OCI-LY7 (cell line): Measurements from ENCODE around the gene SPACA4. TPM values are rescaled to one million over a fixed set of nuclear protein-coding genes. Genes with fewer than 3 reads are reported as not detected.

Experiments used
- BruUV-seq: library from RNA; stranded (reverse); fragments of 400-500 nt; replicated peaks from 2 replicates; lab custom pipeline; 2021; lab: Mats Ljungman, UMichigan
- CTCF ChIA-PET: fragments of 300-600 bp; sonication (Branson Sonifier 250); formaldehyde crosslinking; loops from one replicate; lab custom pipeline; 2022; ENCODE audit warnings: antibody characterized with exemption; ENCODE audit not compliant: unreplicated experiment; lab: Charles Lee
- POLR2A ChIA-PET: fragments of 300-600 bp; sonication (Branson Sonifier 250); formaldehyde crosslinking; loops from one replicate; lab custom pipeline; 2022; ENCODE audit warnings: antibody characterized with exemption; lab: Charles Lee
- DNase-seq: peaks from one replicate; pipeline ENCODE4 v3.0.0-alpha.2; 2015; ENCODE audit warnings: low spot score
- H2AFZ ChIP-seq: fragments of 200-600 bp; sonication (generic), shearing (Covaris generic); 2 replicates; pipeline ENCODE4 v1.6.1; 2014; ENCODE audit warnings: mild to moderate bottlenecking, antibody characterized with exemption, low read length, moderate library complexity
- H3K27ac ChIP-seq: fragments of 200-600 bp; sonication (generic); 2 replicates; pipeline ENCODE4 v1.5.1; 2014; ENCODE audit warnings: mixed run types, low read depth, mild to moderate bottlenecking, moderate library complexity, low read length, inconsistent platforms; ENCODE audit not compliant: poor library complexity, severe bottlenecking
- H3K36me3 ChIP-seq: fragments of 200-600 bp; sonication (generic); 2 replicates; pipeline ENCODE4 v1.6.1; 2014; ENCODE audit warnings: mild to moderate bottlenecking, antibody characterized with exemption, low read length, moderate library complexity, mixed read lengths; ENCODE audit not compliant: insufficient read depth
- H3K4me1 ChIP-seq: fragments of 200-600 bp; sonication (generic); 2 replicates; pipeline ENCODE4 v1.5.1; 2014; ENCODE audit warnings: mild to moderate bottlenecking, low read length; ENCODE audit not compliant: insufficient read depth, poor library complexity, severe bottlenecking
- H3K4me2 ChIP-seq: fragments of 200-600 bp; sonication (generic); 2 replicates; pipeline ENCODE4 v1.6.1; 2014; ENCODE audit warnings: mild to moderate bottlenecking, low read length
- H3K4me3 ChIP-seq: fragments of 200-600 bp; sonication (generic); 2 replicates; pipeline ENCODE4 v1.5.1; 2014; ENCODE audit warnings: mild to moderate bottlenecking, low read depth, low read length; ENCODE audit not compliant: poor library complexity, severe bottlenecking
- H3K79me2 ChIP-seq: fragments of 200-600 bp; sonication (generic); 2 replicates; pipeline ENCODE4 v1.6.1; 2016; ENCODE audit warnings: low read depth, mild to moderate bottlenecking, low read length, moderate library complexity, mixed read lengths; ENCODE audit not compliant: insufficient read depth
- H3K9me2 ChIP-seq: fragments of 200-600 bp; sonication (generic); 2 replicates; pipeline ENCODE4 v1.6.1; 2016; ENCODE audit warnings: mild to moderate bottlenecking, low read length, mixed read lengths; ENCODE audit not compliant: insufficient read depth
- H3K9me3 ChIP-seq: fragments of 200-600 bp; sonication (generic); 2 replicates; pipeline ENCODE4 v1.6.1; 2014; ENCODE audit warnings: mild to moderate bottlenecking, mixed run types, low read length, mixed read lengths
- H4K20me1 ChIP-seq: fragments of 200-600 bp; sonication (generic); 2 replicates; pipeline ENCODE4 v1.6.1; 2014; ENCODE audit warnings: mild to moderate bottlenecking, antibody characterized with exemption, low read length, moderate library complexity, mixed read lengths; ENCODE audit not compliant: insufficient read depth
- EZH2phosphoT487 ChIP-seq: fragments of 200-600 bp; sonication (generic); IDR thresholded peaks from 2 replicates; pipeline ENCODE4 v1.6.1; 2018; ENCODE audit warnings: low read depth, borderline replicate concordance, mild to moderate bottlenecking, mixed run types, antibody characterized with exemption, low read length, moderate library complexity, mixed read lengths
- intact Hi-C: fragments of 100-400 bp; cut with micrococcal nuclease; formaldehyde crosslinking; loops from one replicate; pipeline ENCODE4 v1.10.0; 2022; ENCODE audit not compliant: unreplicated experiment
- total RNA-seq, 2 experiments: library from RNA; depleted of rRNA in 1 of 2; stranded (reverse); fragments of >200 nt in 1 of 2; shearing (Covaris generic) in 1 of 2; gene quantifications; 2 replicates each; pipeline ENCODE4 v1.2.3, GENCODE V29; 2014 to 2022
- TF ChIP-seq, protein P1 (sequence below): fragments of 200-600 bp; sonication (generic); conservative IDR thresholded peaks from 2 replicates; pipeline ENCODE4 v1.5.1; 2014; ENCODE audit warnings: mild to moderate bottlenecking, antibody characterized with exemption, low read length, moderate library complexity, mixed read lengths

Gene SPACA4
- total RNA-seq, 2 experiments from 2014 or later, result not detected

- no peak overlapping the region for H3K4me3 ChIP-seq
- no peak overlapping the region for H2AFZ ChIP-seq
- H3K9me2 ChIP-seq, result no peaks in the 10 kb centered on the region
- H3K36me3 ChIP-seq, result no peaks in the 10 kb centered on the region
- intact Hi-C loops, result no loop called here
- no peaks in the 10 kb centered on the region for H3K4me1 ChIP-seq
- no peak for TF ChIP-seq EZH2phosphoT487
- TF ChIP-seq, protein P1, sequence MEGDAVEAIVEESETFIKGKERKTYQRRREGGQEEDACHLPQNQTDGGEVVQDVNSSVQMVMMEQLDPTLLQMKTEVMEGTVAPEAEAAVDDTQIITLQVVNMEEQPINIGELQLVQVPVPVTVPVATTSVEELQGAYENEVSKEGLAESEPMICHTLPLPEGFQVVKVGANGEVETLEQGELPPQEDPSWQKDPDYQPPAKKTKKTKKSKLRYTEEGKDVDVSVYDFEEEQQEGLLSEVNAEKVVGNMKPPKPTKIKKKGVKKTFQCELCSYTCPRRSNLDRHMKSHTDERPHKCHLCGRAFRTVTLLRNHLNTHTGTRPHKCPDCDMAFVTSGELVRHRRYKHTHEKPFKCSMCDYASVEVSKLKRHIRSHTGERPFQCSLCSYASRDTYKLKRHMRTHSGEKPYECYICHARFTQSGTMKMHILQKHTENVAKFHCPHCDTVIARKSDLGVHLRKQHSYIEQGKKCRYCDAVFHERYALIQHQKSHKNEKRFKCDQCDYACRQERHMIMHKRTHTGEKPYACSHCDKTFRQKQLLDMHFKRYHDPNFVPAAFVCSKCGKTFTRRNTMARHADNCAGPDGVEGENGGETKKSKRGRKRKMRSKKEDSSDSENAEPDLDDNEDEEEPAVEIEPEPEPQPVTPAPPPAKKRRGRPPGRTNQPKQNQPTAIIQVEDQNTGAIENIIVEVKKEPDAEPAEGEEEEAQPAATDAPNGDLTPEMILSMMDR, result no peak
- H3K9me3 ChIP-seq, result no peaks in the 10 kb centered on the region
- no TSS peak for BruUV-seq
- no peak overlapping the region for H3K4me2 ChIP-seq
- POLR2A ChIA-PET, result interaction anchor here (0.7 kb wide), 1 partner anchor 26 kb away, joined by 5 read pairs; no protein-coding TSS in a partner anchor
- H3K79me2 ChIP-seq, result no peaks in the 10 kb centered on the region
- no peak for DNase-seq
- CTCF ChIA-PET, result no interaction called here
- H4K20me1 ChIP-seq, result no peaks in the 10 kb centered on the region
- no peak overlapping the region for H3K27ac ChIP-seq
These were observed 48.4 kb upstream of the SPACA4 start for GRCh38 chr19:48558018-48558684.

GRCh38 chr19:48560095-48560530 is 46.4 kb upstream of the SPACA4 start:
- no peak overlapping the region for H3K4me2 ChIP-seq
- no peak overlapping the region for H3K4me3 ChIP-seq
- peak; percentile 16 for DNase-seq
- ChIA-PET POLR2A (interaction anchor here (0.6 kb wide), 1 partner anchor 19 kb away, joined by 4 read pairs; no protein-coding TSS in a partner anchor), CTCF (no interaction called here)
- H3K79me2 ChIP-seq, result no peaks in the 10 kb centered on the region
- no peak overlapping the region for H2AFZ ChIP-seq
- no TSS peak for BruUV-seq
- TF ChIP-seq, protein P1, result peak; percentile 50
- TF ChIP-seq EZH2phosphoT487, result no peak
- no peaks in the 10 kb centered on the region for H3K9me3 ChIP-seq
- no peaks in the 10 kb centered on the region for H4K20me1 ChIP-seq
- H3K9me2 ChIP-seq, result no peaks in the 10 kb centered on the region
- no peaks in the 10 kb centered on the region for H3K36me3 ChIP-seq
- intact Hi-C loops, result no loop called here
- H3K4me1 ChIP-seq, result no peaks in the 10 kb centered on the region
- no peak overlapping the region for H3K27ac ChIP-seq

GRCh38 chr19:48561412-48561811 is 45.1 kb upstream of the SPACA4 start:
- Histone ChIP-seq H3K4me3 (no peak overlapping the region), H3K79me2 (no peaks in the 10 kb centered on the region), H3K4me2 (no peak overlapping the region), H3K9me2 (no peaks in the 10 kb centered on the region), H3K4me1 (no peaks in the 10 kb centered on the region), H2AFZ (no peak overlapping the region), H3K9me3 (no peaks in the 10 kb centered on the region), H3K36me3 (no peaks in the 10 kb centered on the region), H4K20me1 (no peaks in the 10 kb centered on the region), H3K27ac (no peak overlapping the region)
- no peak for TF ChIP-seq EZH2phosphoT487
- TF ChIP-seq, protein P1, result no peak
- CTCF ChIA-PET, result no interaction called here
- no peak for DNase-seq
- intact Hi-C loops, result no loop called here
- POLR2A ChIA-PET, result no interaction called here
- BruUV-seq, result no TSS peak
